ENCODE measurements around the gene PHLDB1. TPM values are rescaled to one million over a fixed set of nuclear protein-coding genes. Genes with fewer than 3 reads are reported as not detected.

PHLDB1 gene
- total RNA-seq, 6 donors from 2014 or later: 45.5 to 188 (median 100) TPM

DNA sequence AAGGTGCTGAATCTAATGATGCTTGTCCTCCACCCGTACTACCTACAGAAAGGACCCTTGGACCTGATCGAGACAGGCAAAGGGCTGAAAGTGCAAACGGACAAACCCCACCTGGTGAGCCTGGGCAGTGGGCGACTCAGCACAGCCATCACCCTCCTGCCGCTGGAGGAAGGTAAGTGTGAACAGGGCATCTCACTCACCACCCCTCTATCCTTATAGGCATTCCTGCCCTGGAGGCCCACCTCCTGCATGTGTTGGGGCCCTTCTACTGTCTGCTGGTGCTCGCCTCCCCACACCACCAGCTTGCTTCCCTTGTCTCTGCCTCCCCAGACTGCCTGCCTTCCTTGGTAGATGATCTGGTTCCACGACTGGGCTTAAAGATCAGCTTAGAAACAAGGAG is 7.1 kb downstream of the PHLDB1 start:
- DNase-seq (peak in 1 of 2 donors; percentile 0), ATAC-seq (ENCODE audit: low FRiP score in 2 of 2) (no peak)
- no peaks in the 10 kb centered on the region for H3K9me3 ChIP-seq
- peaks cover 0 to 6% (median 3%) of the 10 kb centered on the region in 4 donors for H3K27me3 ChIP-seq
- H3K4me1 ChIP-seq: peaks cover 71 to 77% (median 73%) of the 10 kb centered on the region in 4 donors
- TF ChIP-seq POLR2AphosphoS5 (IDR thresholded peaks at IDR 0.05) (no peak), EP300 (IDR thresholded peaks at IDR 0.05) (no peak), POLR2A (IDR thresholded peaks at IDR 0.05) (no peak)
- TF ChIP-seq, protein P1, sequence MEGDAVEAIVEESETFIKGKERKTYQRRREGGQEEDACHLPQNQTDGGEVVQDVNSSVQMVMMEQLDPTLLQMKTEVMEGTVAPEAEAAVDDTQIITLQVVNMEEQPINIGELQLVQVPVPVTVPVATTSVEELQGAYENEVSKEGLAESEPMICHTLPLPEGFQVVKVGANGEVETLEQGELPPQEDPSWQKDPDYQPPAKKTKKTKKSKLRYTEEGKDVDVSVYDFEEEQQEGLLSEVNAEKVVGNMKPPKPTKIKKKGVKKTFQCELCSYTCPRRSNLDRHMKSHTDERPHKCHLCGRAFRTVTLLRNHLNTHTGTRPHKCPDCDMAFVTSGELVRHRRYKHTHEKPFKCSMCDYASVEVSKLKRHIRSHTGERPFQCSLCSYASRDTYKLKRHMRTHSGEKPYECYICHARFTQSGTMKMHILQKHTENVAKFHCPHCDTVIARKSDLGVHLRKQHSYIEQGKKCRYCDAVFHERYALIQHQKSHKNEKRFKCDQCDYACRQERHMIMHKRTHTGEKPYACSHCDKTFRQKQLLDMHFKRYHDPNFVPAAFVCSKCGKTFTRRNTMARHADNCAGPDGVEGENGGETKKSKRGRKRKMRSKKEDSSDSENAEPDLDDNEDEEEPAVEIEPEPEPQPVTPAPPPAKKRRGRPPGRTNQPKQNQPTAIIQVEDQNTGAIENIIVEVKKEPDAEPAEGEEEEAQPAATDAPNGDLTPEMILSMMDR (IDR thresholded peaks at IDR 0.05): no peak
- WGBS, 2 donors: 64 to 84% methylated on average over 2 to 7 of the region's 7 CpGs
- peaks cover 0 to 34% (median 5%) of the 10 kb centered on the region in 4 donors for H3K36me3 ChIP-seq
- peak overlapping the region; percentile 63 to 96 (median 94) for H3K27ac ChIP-seq
- H3K4me3 ChIP-seq: no peak overlapping the region

DNA sequence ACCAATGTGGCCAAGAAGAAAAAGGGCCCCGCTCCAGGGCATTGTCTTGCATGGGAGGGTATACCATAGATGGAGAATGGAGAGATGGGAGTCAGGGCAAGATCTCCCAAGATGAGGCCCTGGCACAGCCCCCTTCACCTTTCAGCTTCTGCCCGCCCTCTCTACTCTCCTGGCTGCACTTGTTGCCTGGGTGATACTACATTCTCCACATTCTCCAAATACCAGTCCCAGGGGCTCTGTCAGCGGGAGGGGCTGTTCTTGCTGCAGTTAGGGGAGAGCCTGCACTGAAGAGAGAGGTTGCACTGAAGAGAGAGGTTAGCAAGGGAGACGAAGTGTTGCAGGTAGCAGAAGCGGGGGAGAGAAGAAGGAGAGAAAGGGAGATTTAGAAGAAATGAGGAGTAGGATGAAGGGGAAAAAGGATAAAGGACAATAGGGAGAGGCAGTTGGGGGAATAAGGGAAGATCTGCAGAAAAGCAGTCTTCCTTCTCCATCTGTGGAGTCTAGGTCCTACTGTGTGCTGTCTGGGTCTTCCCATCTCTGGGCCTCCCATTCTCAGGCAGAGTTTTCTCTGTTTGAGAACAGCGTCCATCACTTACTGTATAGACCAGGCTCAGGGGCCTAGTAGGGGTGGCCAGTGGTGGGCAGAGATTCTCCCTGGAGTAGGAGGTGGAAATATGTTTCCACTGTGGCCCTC is 8.0 kb downstream of the PHLDB1 start:
- no peak for TF ChIP-seq POLR2AphosphoS5 (IDR thresholded peaks at IDR 0.05)
- TF ChIP-seq EP300 (IDR thresholded peaks at IDR 0.05): no peak
- TF ChIP-seq POLR2A (IDR thresholded peaks at IDR 0.05): no peak
- TF ChIP-seq, protein P1 (IDR thresholded peaks at IDR 0.05): no peak
- no peak for ATAC-seq (ENCODE audit: low FRiP score in 2 of 2)
- H3K4me1 ChIP-seq: peaks cover 71 to 80% (median 74%) of the 10 kb centered on the region in 4 donors

DNA sequence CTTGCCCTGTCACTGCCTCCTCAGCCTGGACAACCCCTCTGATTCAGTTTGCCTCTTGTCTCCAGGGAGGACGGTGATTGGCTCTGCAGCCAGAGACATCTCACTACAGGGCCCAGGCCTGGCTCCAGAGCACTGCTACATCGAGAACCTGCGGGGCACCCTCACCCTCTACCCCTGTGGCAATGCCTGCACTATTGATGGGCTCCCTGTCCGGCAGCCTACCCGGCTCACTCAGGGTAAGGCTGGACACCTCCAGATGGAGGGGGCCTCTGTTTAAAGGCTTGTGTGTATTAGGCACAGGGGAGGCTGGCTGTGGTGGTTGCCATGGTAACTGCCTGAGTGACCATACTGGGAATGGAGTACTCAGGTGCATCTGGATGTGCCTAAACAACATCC is 8.6 kb downstream of the PHLDB1 start:
- H3K9me3 ChIP-seq: no peaks in the 10 kb centered on the region
- DNase-seq (no peak), ATAC-seq (ENCODE audit: low FRiP score in 2 of 2) (no peak)
- peaks cover 0 to 34% (median 5%) of the 10 kb centered on the region in 4 donors for H3K36me3 ChIP-seq
- WGBS, 2 donors: 78 to 90% methylated on average over 1 to 5 of the region's 5 CpGs
- no peaks in the 10 kb centered on the region for H3K27me3 ChIP-seq
- no peak overlapping the region for H3K4me3 ChIP-seq
- TF ChIP-seq, protein P1 (IDR thresholded peaks at IDR 0.05): no peak
- TF ChIP-seq POLR2A (IDR thresholded peaks at IDR 0.05) (no peak), POLR2AphosphoS5 (IDR thresholded peaks at IDR 0.05) (no peak), EP300 (IDR thresholded peaks at IDR 0.05) (no peak)
- H3K4me1 ChIP-seq: peaks cover 71 to 82% (median 74%) of the 10 kb centered on the region in 4 donors
- peak overlapping the region; percentile 82 to 96 (median 92) for H3K27ac ChIP-seq

More for the DNA sequence above, 8.0 kb downstream of the PHLDB1 start:
- WGBS, 2 donors: 76 to 78% methylated on average over 6 of the region's 6 CpGs
- Histone ChIP-seq H3K4me3 (no peak overlapping the region), H3K9me3 (no peaks in the 10 kb centered on the region), H3K27me3 (peaks cover 0 to 5% (median 2%) of the 10 kb centered on the region in 4 donors), H3K36me3 (peaks cover 0 to 34% (median 5%) of the 10 kb centered on the region in 4 donors), H3K27ac (peak overlapping the region; percentile 82 to 96 (median 92))
- no peak for DNase-seq

DNA sequence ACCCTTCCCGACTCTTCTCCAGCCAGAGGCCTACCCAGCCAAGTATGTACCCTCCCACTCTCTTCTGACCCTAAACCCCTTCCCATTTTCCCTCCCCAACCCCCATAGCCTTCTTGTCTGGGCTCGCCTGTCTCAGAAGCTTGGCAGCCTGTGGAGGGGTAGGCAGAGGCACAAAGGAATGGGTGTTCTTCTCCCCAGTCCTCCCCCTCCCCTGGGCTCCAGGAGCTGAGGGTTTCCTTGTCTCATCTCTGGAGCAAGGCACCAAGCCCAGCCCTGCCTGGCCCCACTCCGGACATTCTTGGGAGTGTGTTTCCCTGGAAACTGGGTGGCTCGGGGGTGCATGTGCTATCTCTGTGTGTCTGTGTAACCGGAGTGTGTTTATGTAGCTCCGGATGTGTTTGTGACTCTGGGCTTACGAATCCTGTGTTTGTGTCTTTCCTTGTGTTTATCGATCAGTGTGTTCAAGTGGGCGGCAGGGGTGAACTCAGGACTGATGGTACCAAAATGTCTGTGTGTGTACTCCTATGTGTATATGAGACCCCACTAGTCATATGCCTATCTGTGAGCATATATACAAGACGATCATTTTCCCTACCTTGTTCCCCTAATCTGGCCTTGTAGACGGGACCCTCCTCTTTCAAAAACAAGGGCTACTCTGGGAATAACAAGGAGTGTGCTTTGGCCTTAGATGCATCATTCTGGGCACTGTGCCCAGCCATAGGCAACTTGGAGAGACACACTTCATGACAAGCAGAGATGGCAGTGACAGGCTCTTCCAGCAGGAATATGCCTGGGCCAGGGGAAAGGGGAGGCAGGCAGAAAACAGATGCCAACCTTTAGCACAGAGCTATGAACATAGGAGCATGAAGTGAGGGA is 10.9 kb downstream of the PHLDB1 start:
- peaks cover 76 to 94% (median 83%) of the 10 kb centered on the region in 4 donors for H3K4me1 ChIP-seq
- peak overlapping the region; percentile 82 to 96 (median 92) for H3K27ac ChIP-seq
- DNase-seq (peak in 1 of 2 donors; percentile 49), ATAC-seq (ENCODE audit: low FRiP score in 2 of 2) (peak; percentile 43 to 67)
- no peaks in the 10 kb centered on the region for H3K27me3 ChIP-seq
- TF ChIP-seq EP300 (IDR thresholded peaks at IDR 0.05) (peak in 2 of 4 donors; percentile 29 to 75), POLR2AphosphoS5 (IDR thresholded peaks at IDR 0.05) (peak; percentile 33 to 80), POLR2A (IDR thresholded peaks at IDR 0.05) (no peak)
- H3K4me3 ChIP-seq: peak overlapping the region in 1 of 4 donors; percentile 2
- WGBS, 2 donors: 37 to 58% methylated on average over 11 of the region's 11 CpGs
- H3K36me3 ChIP-seq: peaks cover 0 to 34% (median 5%) of the 10 kb centered on the region in 4 donors
- H3K9me3 ChIP-seq: no peaks in the 10 kb centered on the region

DNA sequence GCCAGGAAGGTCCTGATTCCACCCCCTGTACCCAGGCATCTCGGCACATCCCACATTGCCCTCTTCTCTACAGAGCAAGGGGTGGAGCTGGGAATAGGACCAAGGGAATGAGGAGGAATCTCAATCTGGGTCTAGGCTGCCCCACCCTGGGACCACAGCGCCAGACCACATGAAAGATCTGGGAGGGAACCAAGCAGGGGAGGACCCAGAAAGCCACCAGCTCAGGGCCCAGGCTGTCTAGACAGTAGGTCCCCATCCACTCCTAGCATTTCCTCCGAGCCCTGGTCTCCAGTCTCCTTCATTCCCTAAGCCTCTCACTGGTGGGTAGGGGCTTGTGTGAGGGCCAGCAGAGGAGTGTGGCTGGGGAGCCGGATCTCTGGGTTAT is 11.6 kb downstream of the PHLDB1 start:
- peak; percentile 19 to 79 for ATAC-seq (ENCODE audit: low FRiP score in 2 of 2)
- 18 to 50% methylated on average over 2 to 4 of the region's 4 CpGs for WGBS, 2 donors

More for the DNA sequence above, 11.6 kb downstream of the PHLDB1 start:
- Histone ChIP-seq H3K4me3 (peak overlapping the region in 1 of 4 donors; percentile 7), H3K27ac (peak overlapping the region; percentile 82 to 96 (median 92)), H3K36me3 (peaks cover 0 to 28% (median 4%) of the 10 kb centered on the region in 4 donors), H3K27me3 (no peaks in the 10 kb centered on the region), H3K4me1 (peaks cover 75 to 91% (median 83%) of the 10 kb centered on the region in 4 donors), H3K9me3 (no peaks in the 10 kb centered on the region)
- peak in 1 of 2 donors; percentile 4 for TF ChIP-seq POLR2AphosphoS5 (IDR thresholded peaks at IDR 0.05)
- TF ChIP-seq POLR2A (IDR thresholded peaks at IDR 0.05): no peak
- no peak for DNase-seq

All from upper lobe of left lung (tissue), 6 donors.